Measurements from ENCODE around the gene NUBPL.
"Not testable (repeated sequence)": the region's sequence is repeated elsewhere in the genome, so short reads cannot be mapped to it uniquely, and the experiment has no call there.

The NUBPL gene

GRCh38 chr14:31751047-31751446, 189.8 kb downstream of the NUBPL start:
- not testable (repeated sequence) for H3K27me3 ChIP-seq (ENCODE audit: control insufficient read depth in 1 of 2, insufficient read depth in 2 of 2, low read length in 2 of 2); H3K36me3 ChIP-seq (ENCODE audit: control insufficient read depth in 1 of 2, insufficient read depth in 2 of 2, low read length in 2 of 2); H3K4me1 ChIP-seq (ENCODE audit: control insufficient read depth in 1 of 2, insufficient read depth in 2 of 2, low read length in 2 of 2); H3K27ac ChIP-seq (ENCODE audit: low read depth, low read length); H3K4me3 ChIP-seq (ENCODE audit: low read depth in 1 of 2, low read length in 2 of 2); H3K9ac ChIP-seq (ENCODE audit: low read depth in 1 of 2, low read length in 2 of 2)
- peaks cover 14 to 15% of the 10 kb centered on the region in 2 donors for H3K9me3 ChIP-seq (ENCODE audit: control insufficient read depth in 1 of 2, low read length in 2 of 2)

GRCh38 chr14:31752867-31753661, 191.9 kb downstream of the NUBPL start:
- Histone ChIP-seq H3K36me3 (ENCODE audit: control insufficient read depth in 1 of 2, insufficient read depth in 2 of 2, low read length in 2 of 2) (no peaks in the 10 kb centered on the region), H3K4me1 (ENCODE audit: control insufficient read depth in 1 of 2, insufficient read depth in 2 of 2, low read length in 2 of 2) (peaks cover 0 to 5% of the 10 kb centered on the region in 2 donors), H3K9me3 (ENCODE audit: control insufficient read depth in 1 of 2, low read length in 2 of 2) (peaks cover 7 to 10% of the 10 kb centered on the region in 2 donors), H3K4me3 (ENCODE audit: low read depth in 1 of 2, low read length in 2 of 2) (no peak overlapping the region), H3K9ac (ENCODE audit: low read depth in 1 of 2, low read length in 2 of 2) (no peak overlapping the region), H3K27ac (ENCODE audit: low read depth, low read length) (no peak overlapping the region), H3K27me3 (ENCODE audit: control insufficient read depth in 1 of 2, insufficient read depth in 2 of 2, low read length in 2 of 2) (no peaks in the 10 kb centered on the region)

GRCh38 chr14:31758941-31759340, 197.7 kb downstream of the NUBPL start:
- no peaks in the 10 kb centered on the region for H3K36me3 ChIP-seq (ENCODE audit: control insufficient read depth in 1 of 2, insufficient read depth in 2 of 2, low read length in 2 of 2)
- H3K27me3 ChIP-seq (ENCODE audit: control insufficient read depth in 1 of 2, insufficient read depth in 2 of 2, low read length in 2 of 2), result no peaks in the 10 kb centered on the region
- no peak overlapping the region for H3K4me3 ChIP-seq (ENCODE audit: low read depth in 1 of 2, low read length in 2 of 2)
- H3K4me1 ChIP-seq (ENCODE audit: control insufficient read depth in 1 of 2, insufficient read depth in 2 of 2, low read length in 2 of 2), result peaks cover 0 to 9% of the 10 kb centered on the region in 2 donors
- H3K9me3 ChIP-seq (ENCODE audit: control insufficient read depth in 1 of 2, low read length in 2 of 2), result no peaks in the 10 kb centered on the region
- no peak overlapping the region for H3K27ac ChIP-seq (ENCODE audit: low read depth, low read length)
- H3K9ac ChIP-seq (ENCODE audit: low read depth in 1 of 2, low read length in 2 of 2), result no peak overlapping the region

GRCh38 chr14:31760277-31760676, 199.1 kb downstream of the NUBPL start:
- Histone ChIP-seq H3K36me3 (ENCODE audit: control insufficient read depth in 1 of 2, insufficient read depth in 2 of 2, low read length in 2 of 2) (no peaks in the 10 kb centered on the region), H3K9ac (ENCODE audit: low read depth in 1 of 2, low read length in 2 of 2) (no peak overlapping the region), H3K4me3 (ENCODE audit: low read depth in 1 of 2, low read length in 2 of 2) (no peak overlapping the region), H3K9me3 (ENCODE audit: control insufficient read depth in 1 of 2, low read length in 2 of 2) (no peaks in the 10 kb centered on the region), H3K27me3 (ENCODE audit: control insufficient read depth in 1 of 2, insufficient read depth in 2 of 2, low read length in 2 of 2) (no peaks in the 10 kb centered on the region), H3K27ac (ENCODE audit: low read depth, low read length) (no peak overlapping the region), H3K4me1 (ENCODE audit: control insufficient read depth in 1 of 2, insufficient read depth in 2 of 2, low read length in 2 of 2) (peaks cover 0 to 9% of the 10 kb centered on the region in 2 donors)

GRCh38 chr14:31761325-31761724, 200.1 kb downstream of the NUBPL start:
- Histone ChIP-seq H3K4me3 (ENCODE audit: low read depth in 1 of 2, low read length in 2 of 2) (no peak overlapping the region), H3K27me3 (ENCODE audit: control insufficient read depth in 1 of 2, insufficient read depth in 2 of 2, low read length in 2 of 2) (no peaks in the 10 kb centered on the region), H3K4me1 (ENCODE audit: control insufficient read depth in 1 of 2, insufficient read depth in 2 of 2, low read length in 2 of 2) (peaks cover 0 to 9% of the 10 kb centered on the region in 2 donors), H3K9ac (ENCODE audit: low read depth in 1 of 2, low read length in 2 of 2) (no peak overlapping the region), H3K9me3 (ENCODE audit: control insufficient read depth in 1 of 2, low read length in 2 of 2) (no peaks in the 10 kb centered on the region), H3K36me3 (ENCODE audit: control insufficient read depth in 1 of 2, insufficient read depth in 2 of 2, low read length in 2 of 2) (no peaks in the 10 kb centered on the region), H3K27ac (ENCODE audit: low read depth, low read length) (no peak overlapping the region)

- no peak overlapping the region for H3K4me3 ChIP-seq (ENCODE audit: low read depth in 1 of 2, low read length in 2 of 2)
Observed at GRCh38 chr14:31763041-31763440, 201.8 kb downstream of the NUBPL start.

GRCh38 chr14:31766315-31766892, 205.2 kb downstream of the NUBPL start:
- no peaks in the 10 kb centered on the region for H3K27me3 ChIP-seq (ENCODE audit: control insufficient read depth in 1 of 2, insufficient read depth in 2 of 2, low read length in 2 of 2)

More at GRCh38 chr14:31763041-31763440, 201.8 kb downstream of the NUBPL start:
- Histone ChIP-seq H3K27ac (ENCODE audit: low read depth, low read length) (no peak overlapping the region), H3K27me3 (ENCODE audit: control insufficient read depth in 1 of 2, insufficient read depth in 2 of 2, low read length in 2 of 2) (no peaks in the 10 kb centered on the region), H3K9ac (ENCODE audit: low read depth in 1 of 2, low read length in 2 of 2) (no peak overlapping the region), H3K4me1 (ENCODE audit: control insufficient read depth in 1 of 2, insufficient read depth in 2 of 2, low read length in 2 of 2) (peaks cover 0 to 9% of the 10 kb centered on the region in 2 donors), H3K9me3 (ENCODE audit: control insufficient read depth in 1 of 2, low read length in 2 of 2) (no peaks in the 10 kb centered on the region), H3K36me3 (ENCODE audit: control insufficient read depth in 1 of 2, insufficient read depth in 2 of 2, low read length in 2 of 2) (no peaks in the 10 kb centered on the region)

GRCh38 chr14:31768355-31768754, 207.2 kb downstream of the NUBPL start:
- Histone ChIP-seq H3K4me3 (ENCODE audit: low read depth in 1 of 2, low read length in 2 of 2) (no peak overlapping the region), H3K4me1 (ENCODE audit: control insufficient read depth in 1 of 2, insufficient read depth in 2 of 2, low read length in 2 of 2) (peaks cover 0 to 2% of the 10 kb centered on the region in 2 donors), H3K27me3 (ENCODE audit: control insufficient read depth in 1 of 2, insufficient read depth in 2 of 2, low read length in 2 of 2) (no peaks in the 10 kb centered on the region), H3K9me3 (ENCODE audit: control insufficient read depth in 1 of 2, low read length in 2 of 2) (no peaks in the 10 kb centered on the region), H3K36me3 (ENCODE audit: control insufficient read depth in 1 of 2, insufficient read depth in 2 of 2, low read length in 2 of 2) (no peaks in the 10 kb centered on the region), H3K9ac (ENCODE audit: low read depth in 1 of 2, low read length in 2 of 2) (no peak overlapping the region), H3K27ac (ENCODE audit: low read depth, low read length) (no peak overlapping the region)

More at GRCh38 chr14:31766315-31766892, 205.2 kb downstream of the NUBPL start:
- Histone ChIP-seq H3K36me3 (ENCODE audit: control insufficient read depth in 1 of 2, insufficient read depth in 2 of 2, low read length in 2 of 2) (no peaks in the 10 kb centered on the region), H3K9ac (ENCODE audit: low read depth in 1 of 2, low read length in 2 of 2) (no peak overlapping the region), H3K9me3 (ENCODE audit: control insufficient read depth in 1 of 2, low read length in 2 of 2) (no peaks in the 10 kb centered on the region), H3K4me3 (ENCODE audit: low read depth in 1 of 2, low read length in 2 of 2) (no peak overlapping the region), H3K27ac (ENCODE audit: low read depth, low read length) (no peak overlapping the region), H3K4me1 (ENCODE audit: control insufficient read depth in 1 of 2, insufficient read depth in 2 of 2, low read length in 2 of 2) (peaks cover 0 to 9% of the 10 kb centered on the region in 2 donors)

- H3K4me1 ChIP-seq (ENCODE audit: control insufficient read depth in 1 of 2, insufficient read depth in 2 of 2, low read length in 2 of 2), result no peaks in the 10 kb centered on the region
- no peaks in the 10 kb centered on the region for H3K27me3 ChIP-seq (ENCODE audit: control insufficient read depth in 1 of 2, insufficient read depth in 2 of 2, low read length in 2 of 2)
- no peak overlapping the region for H3K27ac ChIP-seq (ENCODE audit: low read depth, low read length)
- H3K36me3 ChIP-seq (ENCODE audit: control insufficient read depth in 1 of 2, insufficient read depth in 2 of 2, low read length in 2 of 2), result no peaks in the 10 kb centered on the region
- no peak overlapping the region for H3K4me3 ChIP-seq (ENCODE audit: low read depth in 1 of 2, low read length in 2 of 2)
- no peaks in the 10 kb centered on the region for H3K9me3 ChIP-seq (ENCODE audit: control insufficient read depth in 1 of 2, low read length in 2 of 2)
- H3K9ac ChIP-seq (ENCODE audit: low read depth in 1 of 2, low read length in 2 of 2), result no peak overlapping the region
Observed at GRCh38 chr14:31770271-31770670, 209.1 kb downstream of the NUBPL start.

GRCh38 chr14:31774567-31774966, 213.4 kb downstream of the NUBPL start:
- Histone ChIP-seq H3K9me3 (ENCODE audit: control insufficient read depth in 1 of 2, low read length in 2 of 2) (no peaks in the 10 kb centered on the region), H3K4me3 (ENCODE audit: low read depth in 1 of 2, low read length in 2 of 2) (no peak overlapping the region), H3K4me1 (ENCODE audit: control insufficient read depth in 1 of 2, insufficient read depth in 2 of 2, low read length in 2 of 2) (no peaks in the 10 kb centered on the region), H3K36me3 (ENCODE audit: control insufficient read depth in 1 of 2, insufficient read depth in 2 of 2, low read length in 2 of 2) (no peaks in the 10 kb centered on the region), H3K9ac (ENCODE audit: low read depth in 1 of 2, low read length in 2 of 2) (no peak overlapping the region), H3K27me3 (ENCODE audit: control insufficient read depth in 1 of 2, insufficient read depth in 2 of 2, low read length in 2 of 2) (no peaks in the 10 kb centered on the region), H3K27ac (ENCODE audit: low read depth, low read length) (no peak overlapping the region)
